ENCODE data around the gene C1QTNF5. TPM values are rescaled to one million over a fixed set of nuclear protein-coding genes. Genes with fewer than 3 reads are reported as not detected.

C1QTNF5 gene
- total RNA-seq, 1 donor from 2014 or later = not detected

- ChIA-PET CTCF (interaction anchor here (1.4 to 3.4 kb wide), 2 partner anchors 14 to 20 kb away, joined by 3 to 18 read pairs; no protein-coding TSS in a partner anchor), POLR2A (no interaction called here)
- no peaks in the 10 kb centered on the region for H3K4me1 Mint-ChIP-seq
Observed at GRCh38 chr11:119375337-119376196, 34.9 kb upstream of the C1QTNF5 start.

GRCh38 chr11:119374632-119375336 is 34.1 kb upstream of the C1QTNF5 start:
- Mint-ChIP-seq H3K4me1 (no peaks in the 10 kb centered on the region), H3K27me3 (peaks cover 12% of the 10 kb centered on the region), H3K27ac (no peak overlapping the region), H3K36me3 (ENCODE audit: low read depth) (no peaks in the 10 kb centered on the region), H3K4me3 (no peak overlapping the region), H3K9me3 (no peaks in the 10 kb centered on the region)
- CTCF ChIA-PET = interaction anchor here (1.4 to 3.4 kb wide), 2 partner anchors 13 to 19 kb away, joined by 3 to 18 read pairs; no protein-coding TSS in a partner anchor
- POLR2A ChIA-PET = no interaction called here
- no peak for ATAC-seq (ENCODE audit: low read depth)
- TF ChIP-seq, protein P1, sequence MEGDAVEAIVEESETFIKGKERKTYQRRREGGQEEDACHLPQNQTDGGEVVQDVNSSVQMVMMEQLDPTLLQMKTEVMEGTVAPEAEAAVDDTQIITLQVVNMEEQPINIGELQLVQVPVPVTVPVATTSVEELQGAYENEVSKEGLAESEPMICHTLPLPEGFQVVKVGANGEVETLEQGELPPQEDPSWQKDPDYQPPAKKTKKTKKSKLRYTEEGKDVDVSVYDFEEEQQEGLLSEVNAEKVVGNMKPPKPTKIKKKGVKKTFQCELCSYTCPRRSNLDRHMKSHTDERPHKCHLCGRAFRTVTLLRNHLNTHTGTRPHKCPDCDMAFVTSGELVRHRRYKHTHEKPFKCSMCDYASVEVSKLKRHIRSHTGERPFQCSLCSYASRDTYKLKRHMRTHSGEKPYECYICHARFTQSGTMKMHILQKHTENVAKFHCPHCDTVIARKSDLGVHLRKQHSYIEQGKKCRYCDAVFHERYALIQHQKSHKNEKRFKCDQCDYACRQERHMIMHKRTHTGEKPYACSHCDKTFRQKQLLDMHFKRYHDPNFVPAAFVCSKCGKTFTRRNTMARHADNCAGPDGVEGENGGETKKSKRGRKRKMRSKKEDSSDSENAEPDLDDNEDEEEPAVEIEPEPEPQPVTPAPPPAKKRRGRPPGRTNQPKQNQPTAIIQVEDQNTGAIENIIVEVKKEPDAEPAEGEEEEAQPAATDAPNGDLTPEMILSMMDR (IDR thresholded peaks at IDR 0.05) = no peak
- no peak for DNase-seq
- intact Hi-C loops (cut with micrococcal nuclease) = loop anchor here (1.0 kb wide), 1 partner anchor 18 kb away; no protein-coding TSS in a partner anchor

More at GRCh38 chr11:119375337-119376196, 34.9 kb upstream of the C1QTNF5 start:
- Mint-ChIP-seq H3K4me3 (no peak overlapping the region), H3K27ac (no peak overlapping the region), H3K27me3 (peaks cover 7% of the 10 kb centered on the region), H3K9me3 (no peaks in the 10 kb centered on the region), H3K36me3 (ENCODE audit: low read depth) (no peaks in the 10 kb centered on the region)
- intact Hi-C loops (cut with micrococcal nuclease) = no loop called here
- DNase-seq = no peak
- no peak for ATAC-seq (ENCODE audit: low read depth)
- TF ChIP-seq, protein P1 (IDR thresholded peaks at IDR 0.05) = no peak

GRCh38 chr11:119373921-119374631 is 33.4 kb upstream of the C1QTNF5 start:
- CTCF ChIA-PET = interaction anchor here (3.4 kb wide), 1 partner anchor 18 kb away, joined by 18 read pairs; no protein-coding TSS in a partner anchor
- H3K36me3 Mint-ChIP-seq (ENCODE audit: low read depth) = no peaks in the 10 kb centered on the region
- intact Hi-C loops (cut with micrococcal nuclease) = loop anchor here (1.0 kb wide), 1 partner anchor 18 kb away; no protein-coding TSS in a partner anchor
- H3K27me3 Mint-ChIP-seq = peaks cover 12% of the 10 kb centered on the region
- peak; percentile 50 for ATAC-seq (ENCODE audit: low read depth)
- no peak overlapping the region for H3K27ac Mint-ChIP-seq
- H3K4me3 Mint-ChIP-seq = no peak overlapping the region
- no peak for DNase-seq
- no peaks in the 10 kb centered on the region for H3K4me1 Mint-ChIP-seq
- TF ChIP-seq, protein P1 (IDR thresholded peaks at IDR 0.05) = no peak
- H3K9me3 Mint-ChIP-seq = no peaks in the 10 kb centered on the region
- POLR2A ChIA-PET = no interaction called here

GRCh38 chr11:119373059-119373920 is 32.6 kb upstream of the C1QTNF5 start:
- POLR2A ChIA-PET = no interaction called here

More at GRCh38 chr11:119373059-119373920, 32.6 kb upstream of the C1QTNF5 start:
- CTCF ChIA-PET = interaction anchor here (1.0 to 3.4 kb wide), 3 partner anchors 8 to 17 kb away, joined by 3 to 18 read pairs (median 3); partner anchors contain the start of gene USP2
- Mint-ChIP-seq H3K9me3 (no peaks in the 10 kb centered on the region), H3K27me3 (peaks cover 12% of the 10 kb centered on the region), H3K36me3 (ENCODE audit: low read depth) (no peaks in the 10 kb centered on the region), H3K4me3 (no peak overlapping the region), H3K4me1 (no peaks in the 10 kb centered on the region), H3K27ac (no peak overlapping the region)
- ATAC-seq (ENCODE audit: low read depth) = no peak
- TF ChIP-seq, protein P1 (IDR thresholded peaks at IDR 0.05) = no peak
- no peak for DNase-seq
- intact Hi-C loops (cut with micrococcal nuclease) = no loop called here

All from activated B cell treated with CpG ODN at 0.5 μM for 24 hours (primary cell).